Upper lobe of right lung (tissue), 1 donor: ENCODE results near the gene SLC7A9. TPM values are rescaled to one million over a fixed set of nuclear protein-coding genes. Genes with fewer than 3 reads are reported as not detected.

Source experiments
- ATAC-seq: fragments of 200-7000 bp; cut with Tn5 transposase; one replicate; pipeline ENCODE4 v1.9.1; 2020; ENCODE audit warnings: mild to moderate bottlenecking, moderate library complexity
- DNase-seq: peaks from one replicate; pipeline ENCODE4 v3.0.0-alpha.2; 2020
- H3K27ac ChIP-seq: fragments of 200-600 bp; one replicate; pipeline ENCODE4 v1.8.0; 2022
- H3K27me3 ChIP-seq: fragments of 200-600 bp; one replicate; pipeline ENCODE4 v1.8.0; 2022; ENCODE audit warnings: mild to moderate bottlenecking
- H3K36me3 ChIP-seq: fragments of 200-600 bp; one replicate; pipeline ENCODE4 v1.8.0; 2022
- H3K4me1 ChIP-seq: fragments of 200-600 bp; one replicate; pipeline ENCODE4 v1.8.0; 2022
- H3K4me3 ChIP-seq: fragments of 200-600 bp; one replicate; pipeline ENCODE4 v1.8.0; 2022; ENCODE audit warnings: mild to moderate bottlenecking
- H3K9me3 ChIP-seq: fragments of 200-600 bp; one replicate; pipeline ENCODE4 v1.8.0; 2022
- CTCF ChIP-seq: fragments of 200-600 bp; IDR thresholded peaks from one replicate; pipeline ENCODE4 v1.8.0; 2022; ENCODE audit warnings: antibody characterized with exemption
- intact Hi-C: fragments of 100-400 bp; cut with DNase I; formaldehyde crosslinking; loops from one replicate; pipeline ENCODE4 v1.11.0; 2022
- total RNA-seq: library from RNA; stranded (reverse); fragmentation: NEBNext Ultra II Directional; extraction: Animal tissue kit (Norgen Biotek cat#: 25700); gene quantifications from one replicate; pipeline ENCODE4 v1.2.1, GENCODE V29; 2021
- donor health status: DM: no; HTN: yes; CAD: no; lungs with severe emphysema.

The SLC7A9 gene
- total RNA-seq, 1 donor from 2014 or later, result 0.46 TPM

GRCh38 chr19:32812571-32812970 lies 57.0 kb downstream of the SLC7A9 start:
- Histone ChIP-seq H3K27me3 (no peaks in the 10 kb centered on the region), H3K27ac (no peak overlapping the region), H3K36me3 (no peaks in the 10 kb centered on the region), H3K4me3 (no peak overlapping the region), H3K9me3 (no peaks in the 10 kb centered on the region), H3K4me1 (no peaks in the 10 kb centered on the region)
- intact Hi-C loops, result no loop called here
- ATAC-seq (no peak), DNase-seq (peak; percentile 15)
- TF ChIP-seq CTCF, result no peak

GRCh38 chr19:32812036-32812435 lies 57.5 kb downstream of the SLC7A9 start:
- DNase-seq (peak; percentile 34), ATAC-seq (no peak)
- no peaks in the 10 kb centered on the region for H3K9me3 ChIP-seq
- no peak for TF ChIP-seq CTCF
- H3K27ac ChIP-seq, result no peak overlapping the region
- no peaks in the 10 kb centered on the region for H3K27me3 ChIP-seq
- H3K36me3 ChIP-seq, result no peaks in the 10 kb centered on the region
- H3K4me1 ChIP-seq, result no peaks in the 10 kb centered on the region
- no peak overlapping the region for H3K4me3 ChIP-seq
- intact Hi-C loops, result no loop called here

DNA sequence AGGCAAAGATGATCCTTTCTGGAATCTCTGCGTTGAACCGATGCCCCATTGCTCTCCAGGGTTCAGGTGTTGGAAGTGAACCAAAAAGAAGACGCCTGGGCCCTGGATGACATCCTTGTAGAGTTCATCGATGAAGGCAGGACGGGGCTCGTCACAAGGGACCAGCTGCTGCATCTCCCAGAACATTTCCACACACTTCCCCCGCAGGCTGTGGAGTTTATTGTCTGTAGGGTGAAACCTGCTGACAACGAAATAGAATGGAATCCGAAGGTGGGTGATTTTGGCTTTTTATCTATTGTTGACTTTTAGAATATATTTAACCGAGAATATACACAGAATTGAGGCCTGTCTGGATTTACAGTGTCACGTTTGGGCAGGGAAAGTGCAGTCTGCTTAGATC lies 58.4 kb downstream of the SLC7A9 start:
- TF ChIP-seq CTCF, result no peak
- intact Hi-C loops, result no loop called here
- Histone ChIP-seq H3K27ac (no peak overlapping the region), H3K27me3 (no peaks in the 10 kb centered on the region), H3K9me3 (no peaks in the 10 kb centered on the region), H3K4me3 (no peak overlapping the region), H3K36me3 (no peaks in the 10 kb centered on the region), H3K4me1 (no peaks in the 10 kb centered on the region)
- ATAC-seq (no peak), DNase-seq (peak; percentile 19)

GRCh38 chr19:32810452-32810851 lies 59.1 kb downstream of the SLC7A9 start:
- no peak for ATAC-seq
- Histone ChIP-seq H3K27ac (no peak overlapping the region), H3K27me3 (no peaks in the 10 kb centered on the region), H3K4me3 (no peak overlapping the region), H3K9me3 (no peaks in the 10 kb centered on the region), H3K36me3 (no peaks in the 10 kb centered on the region), H3K4me1 (no peaks in the 10 kb centered on the region)
- intact Hi-C loops, result no loop called here
- DNase-seq, result peak; percentile 15
- TF ChIP-seq CTCF, result no peak

DNA sequence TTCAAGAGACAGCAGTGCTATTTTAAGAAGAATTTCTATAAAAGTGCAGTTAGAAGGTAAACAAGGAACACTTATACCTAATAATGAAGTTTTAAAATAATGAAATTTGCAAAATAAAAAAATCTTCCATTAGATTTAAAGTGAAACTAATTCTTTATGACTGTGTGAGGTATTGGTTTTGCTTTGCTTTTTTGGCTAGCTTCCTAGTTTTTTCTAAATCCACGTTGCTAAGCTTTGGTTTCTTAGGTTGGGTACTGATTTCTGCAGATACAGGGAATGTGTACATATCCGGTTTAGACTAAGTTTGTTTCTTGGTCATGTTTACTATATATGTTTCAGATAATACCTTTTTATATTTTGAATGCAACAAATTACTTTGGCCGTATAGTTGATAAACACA lies 59.8 kb downstream of the SLC7A9 start:
- intact Hi-C loops, result no loop called here
- H3K36me3 ChIP-seq, result no peaks in the 10 kb centered on the region
- ATAC-seq (no peak), DNase-seq (no peak)
- TF ChIP-seq CTCF, result no peak
- no peaks in the 10 kb centered on the region for H3K4me1 ChIP-seq
- no peaks in the 10 kb centered on the region for H3K27me3 ChIP-seq
- no peak overlapping the region for H3K27ac ChIP-seq
- no peak overlapping the region for H3K4me3 ChIP-seq
- no peaks in the 10 kb centered on the region for H3K9me3 ChIP-seq

- Histone ChIP-seq H3K27me3 (no peaks in the 10 kb centered on the region), H3K36me3 (no peaks in the 10 kb centered on the region), H3K4me3 (no peak overlapping the region), H3K4me1 (no peaks in the 10 kb centered on the region), H3K9me3 (no peaks in the 10 kb centered on the region), H3K27ac (no peak overlapping the region)
- ATAC-seq (peak; percentile 82), DNase-seq (peak; percentile 60)
- TF ChIP-seq CTCF, result no peak
- intact Hi-C loops, result no loop called here
Measured at GRCh38 chr19:32809254-32809653, 60.3 kb downstream of the SLC7A9 start.
